Measurements from ENCODE around the gene NUDT21. TPM values are rescaled to one million over a fixed set of nuclear protein-coding genes. Genes with fewer than 3 reads are reported as not detected.

Gene NUDT21
- total RNA-seq, 1 donor from 2014 or later, result 148 TPM

- peak overlapping the region; percentile 80 for H3K4me3 Mint-ChIP-seq
- DNase-seq (ENCODE audit: extremely low spot score, unreplicated experiment), result no peak
- peaks cover 32% of the 10 kb centered on the region for H3K36me3 Mint-ChIP-seq
- H3K27me3 Mint-ChIP-seq, result no peaks in the 10 kb centered on the region
- H3K4me1 Mint-ChIP-seq (ENCODE audit: unreplicated experiment), result peaks cover 3% of the 10 kb centered on the region
- H3K9me3 Mint-ChIP-seq, result no peaks in the 10 kb centered on the region
- peak overlapping the region; percentile 92 for H3K27ac Mint-ChIP-seq
- no peak for TF ChIP-seq CTCF (conservative IDR thresholded peaks at IDR 0.05)
These were observed 18.6 kb upstream of the NUDT21 start for GRCh38 chr16:56469748-56470147.

DNA sequence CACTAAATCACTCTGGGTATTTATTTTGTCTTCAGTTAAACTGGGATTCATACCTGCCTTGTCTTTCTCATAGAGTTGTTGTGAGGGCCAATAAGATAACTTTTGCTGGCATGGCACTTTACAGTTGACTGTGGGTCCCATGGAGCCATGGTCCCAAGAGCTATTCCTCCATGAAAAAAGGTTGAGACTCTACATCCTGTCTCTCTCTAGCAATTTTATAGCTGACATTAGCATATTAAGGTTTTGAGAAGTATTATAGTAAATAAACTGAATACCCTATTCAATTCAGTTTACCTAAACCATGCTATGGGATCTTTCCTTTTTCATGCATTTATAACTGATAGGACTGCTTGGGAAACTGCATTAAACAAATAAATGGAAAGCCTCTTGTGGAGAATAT lies 17.7 kb upstream of the NUDT21 start:
- no peaks in the 10 kb centered on the region for H3K9me3 Mint-ChIP-seq
- no peak for DNase-seq (ENCODE audit: extremely low spot score, unreplicated experiment)
- H3K27ac Mint-ChIP-seq, result peak overlapping the region; percentile 92
- no peaks in the 10 kb centered on the region for H3K27me3 Mint-ChIP-seq
- peaks cover 3% of the 10 kb centered on the region for H3K4me1 Mint-ChIP-seq (ENCODE audit: unreplicated experiment)
- no peak overlapping the region for H3K4me3 Mint-ChIP-seq
- peaks cover 38% of the 10 kb centered on the region for H3K36me3 Mint-ChIP-seq
- TF ChIP-seq CTCF (conservative IDR thresholded peaks at IDR 0.05), result no peak

GRCh38 chr16:56466344-56466743 lies 15.2 kb upstream of the NUDT21 start:
- peak overlapping the region; percentile 24 for H3K27ac Mint-ChIP-seq
- H3K4me3 Mint-ChIP-seq, result no peak overlapping the region
- peaks cover 45% of the 10 kb centered on the region for H3K36me3 Mint-ChIP-seq
- no peaks in the 10 kb centered on the region for H3K27me3 Mint-ChIP-seq
- H3K9me3 Mint-ChIP-seq, result no peaks in the 10 kb centered on the region
- no peak for DNase-seq (ENCODE audit: extremely low spot score, unreplicated experiment)
- TF ChIP-seq CTCF (conservative IDR thresholded peaks at IDR 0.05), result no peak
- H3K4me1 Mint-ChIP-seq (ENCODE audit: unreplicated experiment), result peaks cover 3% of the 10 kb centered on the region

- DNase-seq (ENCODE audit: extremely low spot score, unreplicated experiment), result no peak
- Mint-ChIP-seq H3K27ac (no peak overlapping the region), H3K36me3 (peaks cover 37% of the 10 kb centered on the region), H3K4me1 (ENCODE audit: unreplicated experiment) (no peaks in the 10 kb centered on the region), H3K27me3 (no peaks in the 10 kb centered on the region), H3K9me3 (no peaks in the 10 kb centered on the region), H3K4me3 (no peak overlapping the region)
- no peak for TF ChIP-seq CTCF (conservative IDR thresholded peaks at IDR 0.05)
These were observed 12.0 kb upstream of the NUDT21 start for GRCh38 chr16:56463153-56463552.

GRCh38 chr16:56462064-56462796 lies 11.1 kb upstream of the NUDT21 start:
- Mint-ChIP-seq H3K36me3 (peaks cover 39% of the 10 kb centered on the region), H3K4me3 (no peak overlapping the region), H3K4me1 (ENCODE audit: unreplicated experiment) (no peaks in the 10 kb centered on the region), H3K9me3 (no peaks in the 10 kb centered on the region), H3K27ac (no peak overlapping the region), H3K27me3 (no peaks in the 10 kb centered on the region)
- no peak for TF ChIP-seq CTCF (conservative IDR thresholded peaks at IDR 0.05)
- DNase-seq (ENCODE audit: extremely low spot score, unreplicated experiment), result no peak
